Gastrocnemius medialis (tissue), 4 donors: ENCODE data around the gene STIM1.

ENCODE experiments used
- CTCF ChIP-seq, 5 experiments: fragments of 450-650 bp in 3 of 5; fragments of 200-600 bp in 2 of 5; sonication (generic) in 2 of 5; IDR thresholded peaks in 4 of 5; conservative IDR thresholded peaks in 1 of 5; 1 replicate in 4 of 5; 2 replicates in 1 of 5; pipeline ENCODE4 v1.5.1; 2016 to 2019; ENCODE audit warnings: antibody characterized with exemption in 5 of 5, mild to moderate bottlenecking in 3 of 5, moderate library complexity in 3 of 5
- POLR2A ChIP-seq, 2 donors: fragments of 450-650 bp; IDR thresholded peaks; one replicate each; pipeline ENCODE4 v1.6.1; 2017; ENCODE audit warnings: antibody characterized with exemption in 2 of 2, mild to moderate bottlenecking in 2 of 2, moderate library complexity in 2 of 2

GRCh38 chr11:3952715-3953114, 97.3 kb downstream of the STIM1 start:
- TF ChIP-seq CTCF (IDR thresholded peaks at IDR 0.05 in 4 of 5, conservative IDR thresholded peaks at IDR 0.05 in 1 of 5) (no peak), POLR2A (IDR thresholded peaks at IDR 0.05) (no peak)
